Measurements from ENCODE around the gene CES2.

DNA sequence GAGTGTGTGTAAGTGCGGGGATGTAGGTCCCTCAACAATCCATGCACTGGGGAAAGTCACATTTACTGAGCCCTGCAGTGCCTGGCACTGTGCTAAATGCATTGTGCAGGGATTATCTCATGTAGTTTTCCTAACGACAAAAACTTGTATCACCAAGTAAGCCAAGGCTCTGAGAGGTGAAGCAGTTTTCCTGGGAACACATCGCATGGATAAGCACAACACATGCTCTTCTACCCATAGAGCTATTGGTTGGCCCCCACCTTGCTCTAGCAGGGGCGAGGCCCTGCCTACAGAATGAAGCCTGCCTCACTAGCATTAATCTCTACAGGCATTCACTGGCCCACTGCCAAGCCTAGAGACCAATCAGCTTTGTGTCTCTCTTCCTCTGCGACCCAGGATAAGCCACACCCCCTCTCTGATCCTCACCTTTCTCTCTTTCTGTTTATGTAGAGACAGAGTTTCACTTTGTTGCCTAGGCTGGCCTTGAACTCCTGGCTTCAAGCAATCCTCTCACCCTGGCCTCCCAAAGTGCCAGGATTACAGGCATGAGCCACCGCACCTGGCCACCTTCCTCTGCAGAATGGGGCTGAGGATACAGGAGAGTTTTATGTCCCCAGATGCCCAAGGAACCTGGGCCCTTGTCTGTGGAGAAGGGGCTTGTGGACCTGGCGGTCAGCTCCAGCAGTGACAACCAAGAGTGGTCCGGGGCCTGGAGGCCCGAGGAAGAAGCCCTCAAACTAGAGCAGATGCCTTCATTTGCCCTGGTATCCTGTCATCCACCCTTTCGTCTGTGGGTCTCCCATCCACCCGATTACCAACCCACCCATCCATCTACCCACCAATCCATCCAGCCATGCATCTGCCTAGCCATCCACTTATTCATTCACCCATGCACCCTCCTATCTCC lies 29.4 kb upstream of the CES2 start:
- TF ChIP-seq, protein P1, sequence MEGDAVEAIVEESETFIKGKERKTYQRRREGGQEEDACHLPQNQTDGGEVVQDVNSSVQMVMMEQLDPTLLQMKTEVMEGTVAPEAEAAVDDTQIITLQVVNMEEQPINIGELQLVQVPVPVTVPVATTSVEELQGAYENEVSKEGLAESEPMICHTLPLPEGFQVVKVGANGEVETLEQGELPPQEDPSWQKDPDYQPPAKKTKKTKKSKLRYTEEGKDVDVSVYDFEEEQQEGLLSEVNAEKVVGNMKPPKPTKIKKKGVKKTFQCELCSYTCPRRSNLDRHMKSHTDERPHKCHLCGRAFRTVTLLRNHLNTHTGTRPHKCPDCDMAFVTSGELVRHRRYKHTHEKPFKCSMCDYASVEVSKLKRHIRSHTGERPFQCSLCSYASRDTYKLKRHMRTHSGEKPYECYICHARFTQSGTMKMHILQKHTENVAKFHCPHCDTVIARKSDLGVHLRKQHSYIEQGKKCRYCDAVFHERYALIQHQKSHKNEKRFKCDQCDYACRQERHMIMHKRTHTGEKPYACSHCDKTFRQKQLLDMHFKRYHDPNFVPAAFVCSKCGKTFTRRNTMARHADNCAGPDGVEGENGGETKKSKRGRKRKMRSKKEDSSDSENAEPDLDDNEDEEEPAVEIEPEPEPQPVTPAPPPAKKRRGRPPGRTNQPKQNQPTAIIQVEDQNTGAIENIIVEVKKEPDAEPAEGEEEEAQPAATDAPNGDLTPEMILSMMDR (IDR thresholded peaks at IDR 0.05; ENCODE audit: low read depth, low read length): no peak
- TF ChIP-seq EZH2phosphoT487 (IDR thresholded peaks at IDR 0.05; ENCODE audit: low read depth): no peak
